GM18520 (cell line): ENCODE measurements around the gene RGS7.
A peak's percentile ranks its signal among the peaks of the same experiment; 100 is the strongest.
"Not testable (repeated sequence)": the region's sequence is repeated elsewhere in the genome, so short reads cannot be mapped to it uniquely, and the experiment has no call there.

ENCODE experiments used
- ATAC-seq: cut with Tn5 transposase; IDR thresholded peaks from one replicate; pipeline ENCODE4 v1.9.1; 2021; ENCODE audit not compliant: unreplicated experiment

RGS7 gene

GRCh38 chr1:240803151-240803550 lies 553.9 kb downstream of the RGS7 start:
- ATAC-seq, result no peak

DNA sequence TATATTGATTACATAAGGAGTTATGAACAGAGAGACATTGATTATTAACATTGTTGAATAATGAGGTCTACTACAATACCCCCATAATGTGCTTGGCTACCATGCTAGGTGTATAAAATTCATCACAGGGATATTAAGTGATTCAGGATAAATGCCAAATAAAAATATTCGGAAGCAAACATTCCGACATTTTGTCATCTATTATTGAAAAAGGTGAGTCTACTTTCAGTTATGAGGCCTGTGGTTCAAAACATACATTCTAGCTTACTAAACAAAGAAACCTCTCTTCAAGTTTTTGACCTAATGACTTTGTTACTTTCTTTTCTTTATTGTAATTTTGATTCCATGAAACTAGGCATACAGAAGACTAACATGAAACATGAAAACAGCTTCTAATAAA lies 554.7 kb downstream of the RGS7 start:
- ATAC-seq, result no peak

DNA sequence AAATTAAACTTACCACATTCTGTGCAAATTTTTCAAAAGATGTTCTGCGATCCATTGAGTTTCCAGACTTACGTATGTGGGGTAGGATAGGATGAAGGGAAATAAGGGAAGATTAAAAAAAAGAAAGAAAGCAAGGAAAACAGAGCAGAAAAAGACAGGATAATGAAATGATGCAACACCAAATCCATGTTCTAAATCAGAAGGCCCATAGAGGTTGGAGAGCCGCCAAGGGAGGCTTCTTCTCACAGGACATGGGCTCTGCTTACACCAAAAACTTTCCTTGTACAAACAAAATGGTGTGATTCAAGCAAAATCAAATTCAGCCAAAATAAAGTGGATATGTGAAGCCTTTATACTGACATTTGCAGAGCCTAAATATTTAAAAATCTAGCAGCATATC lies 555.6 kb downstream of the RGS7 start:
- no peak for ATAC-seq

DNA sequence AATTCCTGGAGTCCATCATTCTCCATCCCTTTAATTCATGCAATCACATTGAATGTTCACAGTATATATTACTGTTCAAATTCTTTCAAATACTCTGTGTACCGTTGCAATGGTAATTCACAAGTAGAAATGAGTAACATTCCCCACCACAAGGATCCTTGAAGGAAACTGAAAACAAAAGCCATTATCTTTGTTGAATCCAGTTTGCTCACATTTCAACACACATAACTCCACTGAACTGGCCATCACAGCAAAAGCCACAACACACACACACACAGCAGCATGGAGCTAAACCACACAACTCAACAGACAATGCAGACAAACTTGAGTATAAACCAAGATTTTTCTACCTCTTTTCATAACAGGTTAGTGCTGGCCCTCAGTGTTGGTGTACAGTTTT lies 556.7 kb downstream of the RGS7 start:
- no peak for ATAC-seq

GRCh38 chr1:240797050-240797449 lies 560.0 kb downstream of the RGS7 start:
- ATAC-seq, result no peak

- ATAC-seq, result peak; percentile 84
Observed at GRCh38 chr1:240794046-240794843, 562.8 kb downstream of the RGS7 start.

DNA sequence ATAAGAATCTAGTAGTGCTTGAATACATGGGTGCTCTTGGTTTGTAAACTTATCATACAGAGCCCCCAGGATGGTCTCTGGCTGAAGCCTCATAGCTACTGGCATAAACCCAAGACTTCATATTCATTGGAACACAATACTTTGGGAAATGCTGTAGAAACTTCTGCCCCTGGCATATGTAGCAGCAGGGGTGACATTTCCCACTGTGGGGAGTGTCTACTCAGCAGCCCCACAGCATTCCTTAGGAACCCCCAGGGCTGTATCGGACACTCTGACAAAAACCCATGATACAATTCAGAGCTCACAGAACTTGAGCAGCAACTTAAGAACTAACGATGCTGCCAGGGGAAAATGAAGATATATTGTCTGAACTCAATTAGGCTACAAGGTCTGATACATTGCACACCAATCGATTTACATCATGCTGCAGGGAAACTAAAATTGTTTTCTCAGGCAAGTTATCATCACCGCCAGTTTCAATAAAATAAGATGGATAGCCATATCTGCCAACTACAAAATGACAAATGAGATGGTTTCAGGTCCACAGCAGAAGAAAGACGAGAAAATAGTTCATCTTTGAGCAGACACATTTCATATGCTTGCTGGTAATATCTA lies 564.0 kb downstream of the RGS7 start:
- no peak for ATAC-seq

GRCh38 chr1:240790856-240791255 lies 566.1 kb downstream of the RGS7 start:
- no peak for ATAC-seq

GRCh38 chr1:240786880-240787279 lies 570.1 kb downstream of the RGS7 start:
- ATAC-seq, result no peak

DNA sequence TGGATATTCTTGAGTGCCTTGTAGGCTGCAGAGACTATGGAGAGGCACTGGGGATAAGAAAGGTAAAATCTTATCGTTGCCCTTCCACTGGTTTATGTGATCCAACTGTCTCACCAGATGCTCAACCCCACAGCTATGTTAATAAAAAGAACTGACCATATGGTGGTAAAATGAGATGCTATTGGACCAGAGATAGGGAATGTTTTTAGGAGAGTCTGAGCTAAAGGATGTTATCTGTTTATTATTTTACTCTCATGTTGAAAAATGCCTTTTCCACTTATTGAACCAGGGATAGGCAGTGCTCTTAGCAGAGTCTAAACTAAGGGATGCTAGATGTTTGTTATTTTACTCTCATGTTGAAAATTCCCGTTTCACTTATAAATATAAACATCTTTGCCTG lies 572.2 kb downstream of the RGS7 start:
- no peak for ATAC-seq

GRCh38 chr1:240783728-240784137 lies 573.3 kb downstream of the RGS7 start:
- not testable (repeated sequence) for ATAC-seq

- ATAC-seq, result no peak
Observed at GRCh38 chr1:240776237-240776636, 580.8 kb downstream of the RGS7 start.

- no peak for ATAC-seq
Observed at GRCh38 chr1:240772131-240772530, 584.9 kb downstream of the RGS7 start.

GRCh38 chr1:240771450-240771849 lies 585.6 kb downstream of the RGS7 start:
- ATAC-seq, result no peak

DNA sequence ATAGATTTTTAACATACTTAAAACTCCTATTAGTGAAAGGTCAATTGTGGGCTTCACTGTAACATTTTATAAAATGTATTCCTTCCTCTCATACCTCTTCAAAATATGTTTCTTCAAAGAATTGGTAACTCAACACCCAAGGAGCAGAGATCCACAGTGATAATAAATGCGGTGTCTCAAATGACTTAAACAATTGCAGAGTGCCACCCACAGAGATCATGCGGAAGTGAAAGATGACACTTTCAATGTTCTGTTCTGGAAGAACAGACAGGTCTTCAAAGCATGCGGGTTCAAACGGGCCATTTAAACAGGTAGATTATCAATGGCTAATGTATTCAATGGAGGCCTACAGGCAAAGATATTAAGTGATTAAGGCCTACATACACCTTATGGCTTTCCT lies 588.0 kb downstream of the RGS7 start:
- no peak for ATAC-seq

DNA sequence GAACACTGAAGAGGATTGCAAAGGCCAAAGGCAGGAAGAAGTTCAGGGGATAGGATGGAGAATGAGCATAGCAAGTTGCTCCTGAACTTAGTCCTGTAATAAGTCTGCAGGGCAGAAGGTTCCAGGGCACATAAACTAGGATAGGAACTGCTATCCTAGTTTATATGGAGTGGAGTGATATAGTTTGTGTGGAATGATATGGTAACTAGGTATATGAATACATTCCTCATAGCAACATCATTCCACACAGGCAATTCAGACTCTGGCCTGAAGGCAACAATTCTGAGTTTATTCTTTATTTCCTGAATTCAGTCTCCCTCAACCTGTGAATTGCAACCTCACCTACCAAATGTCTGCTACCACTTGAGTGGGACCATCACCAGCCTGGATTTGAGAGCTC lies 590.2 kb downstream of the RGS7 start:
- no peak for ATAC-seq

DNA sequence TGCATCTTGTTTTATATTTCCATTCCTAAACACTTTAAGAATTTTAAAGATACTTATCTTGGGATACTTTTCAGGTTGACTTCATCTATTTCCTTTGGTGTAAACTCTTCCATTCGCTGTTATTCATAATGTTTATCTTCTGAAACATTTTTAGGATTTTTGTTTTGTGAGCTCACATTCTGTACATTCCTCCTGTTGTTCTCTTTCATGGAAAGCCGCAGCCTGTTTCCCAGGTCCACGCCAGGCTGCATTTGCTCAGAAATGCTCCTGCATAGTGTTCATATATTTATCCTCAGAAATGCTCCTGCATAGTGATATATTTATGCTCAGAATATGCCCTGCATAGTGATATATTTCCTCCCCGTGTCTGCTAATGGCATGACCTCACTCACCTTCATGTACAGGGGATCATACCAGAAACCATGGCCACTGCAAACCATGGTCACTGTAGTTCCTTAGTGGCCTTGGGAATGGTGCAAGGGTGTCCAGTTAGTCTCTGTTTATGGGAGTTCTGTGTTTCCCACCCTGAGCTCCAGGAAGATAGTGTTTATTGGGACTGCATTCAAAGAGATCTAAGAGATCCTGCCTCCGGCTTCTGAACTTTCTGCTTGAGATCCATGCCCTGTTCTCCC lies 591.2 kb downstream of the RGS7 start:
- no peak for ATAC-seq

GRCh38 chr1:240763771-240764170 lies 593.2 kb downstream of the RGS7 start:
- no peak for ATAC-seq

GRCh38 chr1:240763095-240763494 lies 593.9 kb downstream of the RGS7 start:
- not testable (repeated sequence) for ATAC-seq

- not testable (repeated sequence) for ATAC-seq
Observed at GRCh38 chr1:240762471-240762987, 594.5 kb downstream of the RGS7 start.

DNA sequence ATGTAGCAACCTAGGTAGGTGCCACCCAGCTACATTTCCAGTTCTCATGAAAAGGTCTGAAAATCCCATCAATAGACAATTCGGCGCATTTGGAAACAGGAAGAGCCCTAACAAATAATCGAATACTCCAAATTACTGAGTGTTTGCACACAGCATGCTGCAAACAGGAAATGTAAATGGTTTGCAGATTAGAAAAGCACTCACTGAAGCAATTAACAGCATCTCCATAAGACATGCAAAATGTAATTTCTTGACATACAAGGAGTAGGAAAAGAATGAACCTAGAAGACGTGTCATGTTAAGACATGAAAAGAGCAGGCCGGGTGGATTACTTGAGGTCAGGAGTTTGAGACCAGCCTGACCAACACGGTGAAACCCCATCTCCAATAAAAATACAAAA lies 598.2 kb downstream of the RGS7 start:
- ATAC-seq, result not testable (repeated sequence)

- ATAC-seq, result no peak
Observed at GRCh38 chr1:240758296-240758695, 598.7 kb downstream of the RGS7 start.
